HEK293 (cell line): Measurements from ENCODE around the gene PLD3.

Source experiments
- FEZF1 ChIP-seq: fragments of 450-650 bp; formaldehyde crosslinking; IDR thresholded peaks from 2 replicates; pipeline ENCODE4 v1.5.1; 2016; ENCODE audit warnings: missing biosample characterization, missing genetic modification characterization
- IKZF3 ChIP-seq: fragments of 450-650 bp; IDR thresholded peaks from 2 replicates; pipeline ENCODE4 v1.5.0; 2018; ENCODE audit warnings: missing biosample characterization, mild to moderate bottlenecking, missing genetic modification characterization, moderate library complexity
- ZBTB17 ChIP-seq: fragments of 450-650 bp; formaldehyde crosslinking; IDR thresholded peaks from 2 replicates; pipeline ENCODE4 v1.5.1; 2016; ENCODE audit warnings: missing biosample characterization, missing genetic modification characterization
- ZBTB7A ChIP-seq: fragments of 450-650 bp; formaldehyde crosslinking; IDR thresholded peaks from 2 replicates; pipeline ENCODE4 v1.5.1; 2016; ENCODE audit warnings: low read depth, missing biosample characterization, missing genetic modification characterization
- ZBTB8A ChIP-seq: fragments of 450-650 bp; formaldehyde crosslinking; IDR thresholded peaks from 2 replicates; pipeline ENCODE4 v1.5.1; 2016; ENCODE audit warnings: missing biosample characterization, missing genetic modification characterization
- ZFP37 ChIP-seq: fragments of 450-650 bp; formaldehyde crosslinking; IDR thresholded peaks from 2 replicates; pipeline ENCODE4 v1.5.1; 2016; ENCODE audit warnings: missing biosample characterization, missing genetic modification characterization
- ZNF19 ChIP-seq: fragments of 450-650 bp; formaldehyde crosslinking; IDR thresholded peaks from 2 replicates; pipeline ENCODE4; 2016; ENCODE audit warnings: missing biosample characterization, missing genetic modification characterization, low read depth
- ZNF223 ChIP-seq: fragments of 450-650 bp; formaldehyde crosslinking; IDR thresholded peaks from 2 replicates; pipeline ENCODE4 v1.5.1; 2016; ENCODE audit warnings: missing biosample characterization, missing genetic modification characterization
- ZNF266 ChIP-seq: fragments of 450-650 bp; formaldehyde crosslinking; IDR thresholded peaks from 2 replicates; pipeline ENCODE4 v1.5.1; 2016; ENCODE audit warnings: missing biosample characterization, missing genetic modification characterization, low read depth
- ZNF324 ChIP-seq: fragments of 450-650 bp; formaldehyde crosslinking; IDR thresholded peaks from 2 replicates; pipeline ENCODE4 v1.5.1; 2016; ENCODE audit warnings: missing biosample characterization, missing genetic modification characterization
- ZNF341 ChIP-seq: fragments of 450-650 bp; formaldehyde crosslinking; IDR thresholded peaks from 2 replicates; pipeline ENCODE4; 2016; ENCODE audit warnings: low read depth, missing biosample characterization, missing genetic modification characterization
- ZNF426 ChIP-seq: fragments of 450-650 bp; formaldehyde crosslinking; IDR thresholded peaks from 2 replicates; pipeline ENCODE4 v1.5.1; 2017; ENCODE audit warnings: missing biosample characterization, missing genetic modification characterization, mild to moderate bottlenecking, inconsistent platforms, moderate library complexity
- ZNF571 ChIP-seq: fragments of 450-650 bp; formaldehyde crosslinking; IDR thresholded peaks from 2 replicates; pipeline ENCODE4 v1.5.0; 2017; ENCODE audit warnings: missing biosample characterization, missing genetic modification characterization
- ZNF654 ChIP-seq: fragments of 450-650 bp; formaldehyde crosslinking; IDR thresholded peaks from 2 replicates; pipeline ENCODE4 v1.5.1; 2016; ENCODE audit warnings: low read depth, missing biosample characterization, missing genetic modification characterization
- ZNF768 ChIP-seq: fragments of 450-650 bp; formaldehyde crosslinking; IDR thresholded peaks from 2 replicates; pipeline ENCODE4 v1.5.1; 2018; ENCODE audit warnings: missing biosample characterization, mild to moderate bottlenecking, missing genetic modification characterization
- ZNF777 ChIP-seq: fragments of 450-650 bp; formaldehyde crosslinking; IDR thresholded peaks from 2 replicates; pipeline ENCODE4 v1.5.1; 2017; ENCODE audit warnings: missing biosample characterization, missing genetic modification characterization, borderline replicate concordance
- ZSCAN16 ChIP-seq: fragments of 450-650 bp; formaldehyde crosslinking; IDR thresholded peaks from 2 replicates; pipeline ENCODE4 v1.5.1; 2016; ENCODE audit warnings: missing biosample characterization, missing genetic modification characterization
- ZXDB ChIP-seq: fragments of 450-650 bp; formaldehyde crosslinking; IDR thresholded peaks from 2 replicates; pipeline ENCODE4 v1.5.1; 2016; ENCODE audit warnings: missing biosample characterization, missing genetic modification characterization
- TF ChIP-seq, protein P1 (sequence below): sonication (generic); formaldehyde crosslinking; IDR thresholded peaks from 2 replicates; pipeline ENCODE4 v1.8.1; 2022; ENCODE audit warnings: mild to moderate bottlenecking, moderate library complexity, missing genetic modification reagents
- TF ChIP-seq, protein P2 (sequence below): fragments of 450-650 bp; formaldehyde crosslinking; IDR thresholded peaks from 2 replicates; pipeline ENCODE4 v1.5.1; 2016; ENCODE audit warnings: missing biosample characterization, missing genetic modification characterization
- TF ChIP-seq, protein P3 (sequence below): fragments of 450-650 bp; formaldehyde crosslinking; IDR thresholded peaks from 2 replicates; pipeline ENCODE4 v1.5.1; 2016; ENCODE audit warnings: missing biosample characterization, missing genetic modification characterization
- TF ChIP-seq, protein P4 (sequence below): fragments of 450-650 bp; formaldehyde crosslinking; conservative IDR thresholded peaks from 2 replicates; pipeline ENCODE4 v1.5.1; 2016; ENCODE audit warnings: low read depth, missing biosample characterization, missing genetic modification characterization
- TF ChIP-seq, protein P5 (sequence below): fragments of 450-650 bp; formaldehyde crosslinking; IDR thresholded peaks from 2 replicates; pipeline ENCODE4 v1.5.1; 2017; ENCODE audit warnings: missing biosample characterization, missing genetic modification characterization
- TF ChIP-seq, protein P6 (sequence below): IDR thresholded peaks from 2 replicates; pipeline ENCODE4 v1.6.1; 2011; ENCODE audit warnings: mild to moderate bottlenecking, low read depth, low read length, borderline replicate concordance
- TF ChIP-seq, protein P7 (sequence below): fragments of 450-650 bp; formaldehyde crosslinking; IDR thresholded peaks from 2 replicates; pipeline ENCODE4 v1.5.1; 2016; ENCODE audit warnings: missing biosample characterization, missing genetic modification characterization, borderline replicate concordance

Gene PLD3

DNA sequence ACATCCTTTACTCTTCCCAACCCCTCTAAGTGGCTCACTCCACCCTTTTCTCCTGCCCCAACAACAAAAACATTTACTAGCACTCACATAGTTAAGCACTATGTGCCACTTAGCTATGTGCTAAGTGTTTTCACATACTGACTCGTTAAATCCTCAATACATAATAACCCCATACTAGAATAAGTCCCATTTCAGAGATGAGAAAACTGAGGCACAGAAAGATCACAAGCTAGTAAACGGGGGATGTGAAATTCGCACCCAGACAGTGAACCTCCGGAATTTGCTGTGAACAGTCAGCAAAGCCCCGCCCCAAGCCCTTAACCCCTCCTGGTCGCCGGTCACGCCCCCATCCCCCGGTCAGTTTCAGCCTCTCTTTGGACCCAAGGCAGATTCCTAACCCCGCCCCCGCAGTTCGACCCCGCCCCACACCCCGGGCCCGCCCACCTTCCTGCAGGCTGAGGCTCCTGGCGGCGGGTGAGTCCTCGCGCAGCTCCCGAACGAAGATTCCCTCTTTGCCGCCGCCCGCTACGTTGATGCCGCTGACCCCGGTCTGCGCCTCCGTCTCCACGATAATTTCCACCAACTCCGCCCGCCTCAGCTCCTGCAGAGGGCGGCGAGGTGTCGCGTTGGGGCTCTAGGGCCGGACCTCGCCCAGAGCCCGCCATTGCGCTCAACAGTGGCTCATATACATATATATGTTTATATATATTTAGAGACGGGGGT lies 54.9 kb downstream of the PLD3 start (continued):
- TF ChIP-seq ZBTB17 (no peak; the same call in 1 of the 2 replicates), ZNF266 (no peak), ZBTB7A (tag by site-specific recombination) (peak; percentile 64; the same call in 1 of the 2 replicates), IKZF3 (tag by site-specific recombination) (no peak; the same call in 1 of the 2 replicates), ZNF223 (tag by site-specific recombination) (no peak), ZNF426 (tag by site-specific recombination) (no peak), ZNF777 (tag by site-specific recombination) (no peak), ZNF341 (tag by site-specific recombination) (no peak), ZNF19 (tag by site-specific recombination) (no peak), ZNF768 (tag by site-specific recombination) (no peak), ZNF654 (no peak), ZNF571 (tag by site-specific recombination) (no peak), ZBTB8A (tag by site-specific recombination) (no peak), FEZF1 (no peak), ZFP37 (peak; percentile 27; the same call in 1 of the 2 replicates), ZNF324 (tag by site-specific recombination) (peak; percentile 91; the same call in 1 of the 2 replicates), ZXDB (tag by site-specific recombination) (peak; percentile 77), ZSCAN16 (tag by site-specific recombination) (0 out of 2 replicates have a peak, but pooled peaks have one; percentile 29)
- TF ChIP-seq, protein P1, sequence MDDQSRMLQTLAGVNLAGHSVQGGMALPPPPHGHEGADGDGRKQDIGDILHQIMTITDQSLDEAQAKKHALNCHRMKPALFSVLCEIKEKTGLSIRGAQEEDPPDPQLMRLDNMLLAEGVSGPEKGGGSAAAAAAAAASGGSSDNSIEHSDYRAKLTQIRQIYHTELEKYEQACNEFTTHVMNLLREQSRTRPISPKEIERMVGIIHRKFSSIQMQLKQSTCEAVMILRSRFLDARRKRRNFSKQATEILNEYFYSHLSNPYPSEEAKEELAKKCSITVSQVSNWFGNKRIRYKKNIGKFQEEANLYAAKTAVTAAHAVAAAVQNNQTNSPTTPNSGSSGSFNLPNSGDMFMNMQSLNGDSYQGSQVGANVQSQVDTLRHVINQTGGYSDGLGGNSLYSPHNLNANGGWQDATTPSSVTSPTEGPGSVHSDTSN = no peak
- TF ChIP-seq, protein P2, sequence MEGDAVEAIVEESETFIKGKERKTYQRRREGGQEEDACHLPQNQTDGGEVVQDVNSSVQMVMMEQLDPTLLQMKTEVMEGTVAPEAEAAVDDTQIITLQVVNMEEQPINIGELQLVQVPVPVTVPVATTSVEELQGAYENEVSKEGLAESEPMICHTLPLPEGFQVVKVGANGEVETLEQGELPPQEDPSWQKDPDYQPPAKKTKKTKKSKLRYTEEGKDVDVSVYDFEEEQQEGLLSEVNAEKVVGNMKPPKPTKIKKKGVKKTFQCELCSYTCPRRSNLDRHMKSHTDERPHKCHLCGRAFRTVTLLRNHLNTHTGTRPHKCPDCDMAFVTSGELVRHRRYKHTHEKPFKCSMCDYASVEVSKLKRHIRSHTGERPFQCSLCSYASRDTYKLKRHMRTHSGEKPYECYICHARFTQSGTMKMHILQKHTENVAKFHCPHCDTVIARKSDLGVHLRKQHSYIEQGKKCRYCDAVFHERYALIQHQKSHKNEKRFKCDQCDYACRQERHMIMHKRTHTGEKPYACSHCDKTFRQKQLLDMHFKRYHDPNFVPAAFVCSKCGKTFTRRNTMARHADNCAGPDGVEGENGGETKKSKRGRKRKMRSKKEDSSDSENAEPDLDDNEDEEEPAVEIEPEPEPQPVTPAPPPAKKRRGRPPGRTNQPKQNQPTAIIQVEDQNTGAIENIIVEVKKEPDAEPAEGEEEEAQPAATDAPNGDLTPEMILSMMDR (tag by site-specific recombination) = peak; percentile 68; the same call in 1 of the 2 replicates
- TF ChIP-seq, protein P3, sequence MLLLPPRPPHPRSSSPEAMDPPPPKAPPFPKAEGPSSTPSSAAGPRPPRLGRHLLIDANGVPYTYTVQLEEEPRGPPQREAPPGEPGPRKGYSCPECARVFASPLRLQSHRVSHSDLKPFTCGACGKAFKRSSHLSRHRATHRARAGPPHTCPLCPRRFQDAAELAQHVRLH (tag by site-specific recombination) = peak; percentile 98
- TF ChIP-seq, protein P4, sequence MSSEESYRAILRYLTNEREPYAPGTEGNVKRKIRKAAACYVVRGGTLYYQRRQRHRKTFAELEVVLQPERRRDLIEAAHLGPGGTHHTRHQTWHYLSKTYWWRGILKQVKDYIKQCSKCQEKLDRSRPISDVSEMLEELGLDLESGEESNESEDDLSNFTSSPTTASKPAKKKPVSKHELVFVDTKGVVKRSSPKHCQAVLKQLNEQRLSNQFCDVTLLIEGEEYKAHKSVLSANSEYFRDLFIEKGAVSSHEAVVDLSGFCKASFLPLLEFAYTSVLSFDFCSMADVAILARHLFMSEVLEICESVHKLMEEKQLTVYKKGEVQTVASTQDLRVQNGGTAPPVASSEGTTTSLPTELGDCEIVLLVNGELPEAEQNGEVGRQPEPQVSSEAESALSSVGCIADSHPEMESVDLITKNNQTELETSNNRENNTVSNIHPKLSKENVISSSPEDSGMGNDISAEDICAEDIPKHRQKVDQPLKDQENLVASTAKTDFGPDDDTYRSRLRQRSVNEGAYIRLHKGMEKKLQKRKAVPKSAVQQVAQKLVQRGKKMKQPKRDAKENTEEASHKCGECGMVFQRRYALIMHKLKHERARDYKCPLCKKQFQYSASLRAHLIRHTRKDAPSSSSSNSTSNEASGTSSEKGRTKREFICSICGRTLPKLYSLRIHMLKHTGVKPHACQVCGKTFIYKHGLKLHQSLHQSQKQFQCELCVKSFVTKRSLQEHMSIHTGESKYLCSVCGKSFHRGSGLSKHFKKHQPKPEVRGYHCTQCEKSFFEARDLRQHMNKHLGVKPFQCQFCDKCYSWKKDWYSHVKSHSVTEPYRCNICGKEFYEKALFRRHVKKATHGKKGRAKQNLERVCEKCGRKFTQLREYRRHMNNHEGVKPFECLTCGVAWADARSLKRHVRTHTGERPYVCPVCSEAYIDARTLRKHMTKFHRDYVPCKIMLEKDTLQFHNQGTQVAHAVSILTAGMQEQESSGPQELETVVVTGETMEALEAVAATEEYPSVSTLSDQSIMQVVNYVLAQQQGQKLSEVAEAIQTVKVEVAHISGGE (tag by site-specific recombination) = no peak
- TF ChIP-seq, protein P5, sequence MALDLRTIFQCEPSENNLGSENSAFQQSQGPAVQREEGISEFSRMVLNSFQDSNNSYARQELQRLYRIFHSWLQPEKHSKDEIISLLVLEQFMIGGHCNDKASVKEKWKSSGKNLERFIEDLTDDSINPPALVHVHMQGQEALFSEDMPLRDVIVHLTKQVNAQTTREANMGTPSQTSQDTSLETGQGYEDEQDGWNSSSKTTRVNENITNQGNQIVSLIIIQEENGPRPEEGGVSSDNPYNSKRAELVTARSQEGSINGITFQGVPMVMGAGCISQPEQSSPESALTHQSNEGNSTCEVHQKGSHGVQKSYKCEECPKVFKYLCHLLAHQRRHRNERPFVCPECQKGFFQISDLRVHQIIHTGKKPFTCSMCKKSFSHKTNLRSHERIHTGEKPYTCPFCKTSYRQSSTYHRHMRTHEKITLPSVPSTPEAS = peak; percentile 46
- TF ChIP-seq, protein P6, sequence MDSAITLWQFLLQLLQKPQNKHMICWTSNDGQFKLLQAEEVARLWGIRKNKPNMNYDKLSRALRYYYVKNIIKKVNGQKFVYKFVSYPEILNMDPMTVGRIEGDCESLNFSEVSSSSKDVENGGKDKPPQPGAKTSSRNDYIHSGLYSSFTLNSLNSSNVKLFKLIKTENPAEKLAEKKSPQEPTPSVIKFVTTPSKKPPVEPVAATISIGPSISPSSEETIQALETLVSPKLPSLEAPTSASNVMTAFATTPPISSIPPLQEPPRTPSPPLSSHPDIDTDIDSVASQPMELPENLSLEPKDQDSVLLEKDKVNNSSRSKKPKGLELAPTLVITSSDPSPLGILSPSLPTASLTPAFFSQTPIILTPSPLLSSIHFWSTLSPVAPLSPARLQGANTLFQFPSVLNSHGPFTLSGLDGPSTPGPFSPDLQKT = no peak
- TF ChIP-seq, protein P7, sequence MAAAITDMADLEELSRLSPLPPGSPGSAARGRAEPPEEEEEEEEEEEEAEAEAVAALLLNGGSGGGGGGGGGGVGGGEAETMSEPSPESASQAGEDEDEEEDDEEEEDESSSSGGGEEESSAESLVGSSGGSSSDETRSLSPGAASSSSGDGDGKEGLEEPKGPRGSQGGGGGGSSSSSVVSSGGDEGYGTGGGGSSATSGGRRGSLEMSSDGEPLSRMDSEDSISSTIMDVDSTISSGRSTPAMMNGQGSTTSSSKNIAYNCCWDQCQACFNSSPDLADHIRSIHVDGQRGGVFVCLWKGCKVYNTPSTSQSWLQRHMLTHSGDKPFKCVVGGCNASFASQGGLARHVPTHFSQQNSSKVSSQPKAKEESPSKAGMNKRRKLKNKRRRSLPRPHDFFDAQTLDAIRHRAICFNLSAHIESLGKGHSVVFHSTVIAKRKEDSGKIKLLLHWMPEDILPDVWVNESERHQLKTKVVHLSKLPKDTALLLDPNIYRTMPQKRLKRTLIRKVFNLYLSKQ (tag by site-specific recombination) = no peak
